GM04503 (cell line): ENCODE results near the gene CMSS1.

Experiments
- DNase-seq: peaks from one replicate; pipeline ENCODE4 v3.0.0-alpha.2; 2012; ENCODE audit warnings: low read depth

Gene CMSS1

GRCh38 chr3:100057716-100058575, 240.3 kb downstream of the CMSS1 start:
- no peak for DNase-seq

- DNase-seq, result no peak
Observed at GRCh38 chr3:100059472-100059871, 241.8 kb downstream of the CMSS1 start.

DNA sequence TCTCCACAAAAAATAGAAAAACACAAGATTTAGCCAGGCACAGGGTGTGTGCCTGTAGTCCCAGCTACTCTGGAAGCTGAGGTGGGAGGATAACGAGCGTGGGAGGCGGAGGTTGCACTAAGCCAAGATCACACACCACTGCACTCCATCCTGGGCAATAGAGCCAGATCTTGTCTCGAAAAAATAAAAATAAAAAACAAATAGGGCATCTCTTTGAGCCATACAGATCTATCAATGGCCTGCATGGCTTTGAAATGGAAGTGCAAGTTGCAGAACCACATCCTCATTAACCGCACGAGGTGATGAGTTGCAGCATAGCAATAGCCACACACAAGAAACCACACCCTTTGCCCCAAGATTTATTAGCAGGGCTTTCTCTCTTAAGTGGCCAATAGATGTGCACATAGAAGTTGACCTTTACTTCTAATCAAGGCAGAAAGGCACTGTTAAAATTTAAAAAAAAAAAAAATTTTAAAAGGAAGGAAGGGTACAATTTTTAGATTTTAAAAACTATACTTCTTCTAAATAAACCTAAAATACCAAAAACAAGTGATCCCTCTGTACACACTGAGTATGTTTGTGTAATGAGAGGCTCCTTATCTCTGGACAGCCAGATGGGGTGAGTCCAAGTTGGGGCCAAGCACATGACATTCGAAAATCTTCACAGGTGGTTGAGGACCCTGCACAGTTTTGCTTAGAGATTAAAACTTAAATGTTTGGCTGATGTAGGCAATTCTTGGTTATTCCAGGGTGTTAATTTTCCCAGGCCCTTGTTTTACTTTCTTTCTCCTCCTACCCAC, 243.2 kb downstream of the CMSS1 start:
- no peak for DNase-seq

DNA sequence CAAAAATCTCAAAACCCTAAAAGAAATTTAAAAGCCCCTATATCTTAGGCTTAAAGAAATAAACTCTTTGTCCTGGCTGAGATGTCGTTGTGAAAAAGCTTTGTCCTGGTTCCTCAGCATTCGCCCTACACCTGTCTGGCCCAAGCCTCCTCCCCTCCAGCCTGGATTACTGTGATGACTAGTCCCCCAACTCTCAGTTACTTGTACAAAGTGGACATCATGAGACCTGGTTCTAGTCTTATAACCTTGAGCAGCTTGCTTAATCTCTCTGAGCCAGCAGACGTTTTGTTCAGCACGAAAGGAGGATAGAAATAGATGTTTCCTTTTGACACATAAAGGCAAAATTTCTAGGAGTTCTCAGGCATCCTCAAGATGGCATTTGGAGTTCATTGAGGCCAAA, 245.0 kb downstream of the CMSS1 start:
- no peak for DNase-seq

DNA sequence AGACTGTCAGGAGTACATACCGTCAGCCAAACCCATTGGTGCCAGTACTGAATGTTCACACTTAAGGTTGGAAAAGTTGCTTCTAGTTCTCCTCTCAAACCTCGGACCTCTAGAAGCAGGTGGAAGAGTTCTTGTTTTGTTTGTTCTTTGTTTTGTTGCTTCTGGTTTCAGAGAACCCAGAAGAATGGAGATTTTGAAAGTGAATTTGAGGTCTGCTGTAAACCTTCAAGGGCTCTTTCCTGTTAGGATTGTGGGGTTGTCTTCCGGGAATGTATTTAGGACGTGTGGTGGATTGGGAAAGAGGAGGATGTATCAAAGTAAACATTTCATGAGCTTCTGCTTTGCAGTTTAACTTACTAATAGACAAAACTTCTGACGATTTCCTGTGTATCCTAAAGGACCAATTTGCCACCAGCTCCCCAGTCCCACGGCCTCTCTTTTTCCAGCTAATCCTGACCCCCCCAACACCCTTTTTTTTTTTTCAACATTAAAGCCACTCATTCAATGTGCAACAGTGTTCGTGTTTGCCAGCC, 246.3 kb downstream of the CMSS1 start:
- DNase-seq, result no peak

- DNase-seq, result no peak
Observed at GRCh38 chr3:100067589-100067988, 249.9 kb downstream of the CMSS1 start.

GRCh38 chr3:100068826-100069225, 251.2 kb downstream of the CMSS1 start:
- no peak for DNase-seq

DNA sequence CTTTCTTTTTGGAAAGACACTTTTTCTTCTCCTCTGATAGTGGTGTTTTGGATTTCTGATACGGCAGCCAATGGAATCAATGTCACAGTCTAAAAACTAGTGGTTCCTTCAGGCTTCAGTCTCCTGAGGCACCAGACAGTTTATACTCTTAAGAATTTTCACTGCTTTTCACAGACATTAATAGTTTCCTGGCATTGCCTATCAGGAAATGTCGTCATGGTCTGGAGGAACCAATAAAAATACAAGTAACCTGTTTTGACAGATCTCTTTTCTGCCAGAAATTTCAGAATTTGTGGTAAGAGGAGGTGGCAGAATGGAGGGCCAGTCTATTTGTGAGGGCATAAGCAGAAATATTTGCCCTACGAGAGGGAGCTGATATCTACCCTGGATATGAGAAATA, 251.8 kb downstream of the CMSS1 start:
- DNase-seq, result no peak

GRCh38 chr3:100072326-100073048, 254.8 kb downstream of the CMSS1 start:
- DNase-seq, result no peak

GRCh38 chr3:100073049-100073713, 255.5 kb downstream of the CMSS1 start:
- DNase-seq, result no peak

DNA sequence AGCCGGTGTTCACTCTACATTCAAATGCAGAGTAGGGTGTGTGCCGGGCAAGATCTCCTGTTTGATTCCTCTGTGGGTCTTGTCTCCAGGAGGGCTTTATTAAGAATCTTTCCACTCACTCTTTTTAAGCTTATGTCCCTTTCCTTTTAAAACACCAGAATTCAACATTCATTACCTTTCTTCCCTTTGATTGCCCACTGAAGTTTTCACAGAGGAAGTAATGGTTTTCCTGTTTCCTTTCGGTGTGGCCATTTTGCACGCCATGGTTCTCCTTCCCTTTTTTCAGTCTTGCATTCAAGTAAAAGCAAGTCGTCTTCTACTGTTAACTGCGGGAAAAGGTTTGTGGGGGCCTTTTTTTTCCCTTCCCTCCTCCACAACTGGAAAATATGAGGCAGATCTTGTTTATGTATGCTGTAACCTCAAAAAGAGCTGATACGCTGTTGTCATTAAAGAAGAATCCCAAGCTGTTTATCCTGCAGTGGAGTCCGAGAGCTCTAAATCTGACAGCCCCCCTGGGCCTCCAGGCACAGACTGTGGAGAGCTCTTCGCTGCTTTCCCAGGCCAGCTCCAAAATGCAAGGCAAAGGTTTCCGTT, 256.1 kb downstream of the CMSS1 start:
- DNase-seq, result no peak

GRCh38 chr3:100075196-100075595, 257.5 kb downstream of the CMSS1 start:
- DNase-seq, result no peak

- no peak for DNase-seq
Observed at GRCh38 chr3:100075851-100076730, 258.4 kb downstream of the CMSS1 start.

- DNase-seq, result no peak
Observed at GRCh38 chr3:100076731-100077529, 259.3 kb downstream of the CMSS1 start.

DNA sequence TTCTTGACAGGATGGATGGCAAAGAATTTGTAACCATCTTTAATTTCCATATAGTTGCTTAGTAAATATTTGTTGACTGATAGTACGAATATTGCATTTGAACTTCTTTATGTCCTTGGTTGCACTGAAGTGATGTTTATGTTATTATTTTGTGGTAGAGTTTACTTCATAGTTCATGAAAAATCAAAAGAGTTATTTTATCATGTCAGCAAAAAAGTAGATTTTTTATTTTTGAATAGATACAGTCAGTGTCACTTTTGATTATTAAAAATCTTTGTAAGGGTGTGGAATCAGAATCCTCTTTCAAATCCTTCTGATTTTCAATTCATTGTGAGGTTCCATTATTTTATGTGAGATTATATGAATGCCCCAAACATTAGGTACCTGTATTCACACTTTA, 261.7 kb downstream of the CMSS1 start:
- no peak for DNase-seq

DNA sequence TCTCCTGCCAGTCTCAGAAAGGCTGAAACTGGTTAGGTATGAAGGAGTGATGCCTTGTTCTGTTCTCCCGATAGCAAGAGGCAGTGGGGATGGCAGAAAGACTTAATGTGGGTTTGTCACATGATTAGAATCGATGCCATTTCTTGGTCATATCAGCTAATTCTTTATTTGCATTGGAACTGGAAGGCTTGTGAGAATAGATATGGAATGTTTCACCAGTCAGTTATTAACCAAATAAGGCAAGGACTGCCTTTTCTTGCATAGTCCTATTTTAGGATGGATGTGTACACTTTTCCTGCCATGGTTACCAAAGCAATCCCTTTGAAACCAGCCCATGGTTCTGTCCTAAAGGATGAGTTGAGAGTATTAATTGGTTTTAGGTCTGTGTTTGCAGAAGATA, 262.9 kb downstream of the CMSS1 start:
- no peak for DNase-seq

GRCh38 chr3:100081311-100081710, 263.6 kb downstream of the CMSS1 start:
- no peak for DNase-seq

DNA sequence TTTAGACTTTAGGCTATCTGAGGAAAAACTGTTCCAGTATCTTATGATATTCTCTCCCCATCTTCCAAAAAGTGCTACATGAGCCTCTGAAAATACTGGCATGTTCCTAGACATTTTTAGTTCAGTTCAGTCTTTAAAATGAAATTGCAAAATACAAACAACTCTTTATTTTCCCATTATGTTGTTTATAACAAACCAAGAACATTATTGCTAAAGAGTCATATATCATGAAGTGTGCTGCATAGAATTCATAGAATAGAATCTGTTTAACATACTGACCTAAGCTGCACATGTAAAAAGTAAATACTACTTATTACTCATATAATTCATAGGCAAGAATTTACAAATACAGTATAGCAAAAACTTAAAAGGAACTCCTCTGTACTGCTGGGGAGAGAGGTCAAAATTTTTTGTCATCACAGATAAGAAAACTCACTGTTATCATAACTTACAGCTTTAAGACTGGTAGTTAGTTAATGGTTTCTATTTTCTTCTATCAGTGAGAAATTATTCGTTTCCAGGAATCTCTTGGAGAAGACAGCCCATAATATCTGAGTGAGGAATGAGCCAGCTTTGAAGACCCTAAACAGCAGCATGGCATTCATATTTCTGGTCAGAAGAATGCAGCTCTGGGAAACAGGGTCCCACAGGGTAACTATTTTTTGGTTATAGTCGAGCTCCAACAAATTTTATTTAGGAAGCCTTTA, 264.5 kb downstream of the CMSS1 start:
- no peak for DNase-seq

GRCh38 chr3:100082714-100083113, 265.1 kb downstream of the CMSS1 start:
- DNase-seq, result no peak
